Loucy (cell line): ENCODE measurements around the gene AMHR2.
"Not testable (repeated sequence)": the region's sequence is repeated elsewhere in the genome, so short reads cannot be mapped to it uniquely, and the experiment has no call there.

ENCODE experiments used
- H2AFZ ChIP-seq: fragments of 200-600 bp; sonication (generic); 2 replicates; pipeline ENCODE4 v1.6.0; 2016; ENCODE audit warnings: antibody characterized with exemption, mild to moderate bottlenecking, low read length, moderate library complexity
- H3F3A ChIP-seq: fragments of 200-600 bp; 2 replicates; pipeline ENCODE4 v1.6.0; 2016; ENCODE audit warnings: antibody characterized with exemption, low read depth, mild to moderate bottlenecking
- H3K27me3 ChIP-seq: fragments of 200-600 bp; sonication (generic); 2 replicates; pipeline ENCODE4 v1.6.1; 2014; ENCODE audit warnings: low read length, mild to moderate bottlenecking; ENCODE audit not compliant: insufficient read depth, poor library complexity, severe bottlenecking
- H3K36me3 ChIP-seq: fragments of 200-600 bp; sonication (generic); 2 replicates; pipeline ENCODE4 v1.6.1; 2016; ENCODE audit warnings: low read length; ENCODE audit not compliant: insufficient read depth
- H3K4me1 ChIP-seq: fragments of 200-600 bp; sonication (generic); 2 replicates; pipeline ENCODE4 v1.5.1; 2014; ENCODE audit warnings: low read length, mild to moderate bottlenecking; ENCODE audit not compliant: insufficient read depth, poor library complexity, severe bottlenecking
- H3K4me2 ChIP-seq: fragments of 200-600 bp; sonication (generic); 2 replicates; pipeline ENCODE4 v1.6.0; 2014; ENCODE audit warnings: antibody characterized with exemption, low read length, low read depth, mild to moderate bottlenecking; ENCODE audit not compliant: poor library complexity, severe bottlenecking
- H3K4me3 ChIP-seq: fragments of 200-600 bp; sonication (generic); 2 replicates; pipeline ENCODE4 v1.5.1; 2014; ENCODE audit warnings: low read length, mild to moderate bottlenecking, mixed read lengths; ENCODE audit not compliant: poor library complexity, severe bottlenecking
- H3K79me2 ChIP-seq: fragments of 200-600 bp; sonication (generic); 2 replicates; pipeline ENCODE4 v1.6.1; 2014; ENCODE audit warnings: low read length; ENCODE audit not compliant: insufficient read depth
- H3K9ac ChIP-seq: fragments of 200-600 bp; sonication (generic); 2 replicates; pipeline ENCODE4 v1.6.0; 2014; ENCODE audit warnings: mild to moderate bottlenecking, low read depth, low read length, moderate library complexity; ENCODE audit not compliant: poor library complexity, severe bottlenecking
- H3K9me2 ChIP-seq: fragments of 200-600 bp; sonication (generic); replicated peaks from 2 replicates; pipeline ENCODE4 v1.6.1; 2016; ENCODE audit warnings: low read depth, low read length, mixed read lengths
- H3K9me3 ChIP-seq: fragments of 200-600 bp; sonication (generic); 2 replicates; pipeline ENCODE4 v1.6.1; 2014; ENCODE audit warnings: mild to moderate bottlenecking, antibody characterized with exemption, low read length, low read depth; ENCODE audit not compliant: insufficient read depth
- H4K20me1 ChIP-seq: fragments of 200-600 bp; sonication (generic); 2 replicates; pipeline ENCODE4 v1.6.0; 2014; ENCODE audit warnings: antibody characterized with exemption, low read length, mild to moderate bottlenecking; ENCODE audit not compliant: insufficient read depth, poor library complexity, severe bottlenecking
- CTCF ChIP-seq: fragments of 200-600 bp; sonication (generic); conservative IDR thresholded peaks from 2 replicates; pipeline ENCODE4 v1.5.1; 2014; ENCODE audit warnings: mild to moderate bottlenecking, antibody characterized with exemption, low read length
- EZH2phosphoT487 ChIP-seq: fragments of 200-600 bp; IDR thresholded peaks from 2 replicates; pipeline ENCODE4 v1.6.1; 2018; ENCODE audit warnings: antibody characterized with exemption, mild to moderate bottlenecking, moderate library complexity, borderline replicate concordance

AMHR2 gene

GRCh38 chr12:53413485-53414204 is 10.0 kb upstream of the AMHR2 start:
- no peaks in the 10 kb centered on the region for H3K9me2 ChIP-seq
- no peaks in the 10 kb centered on the region for H3K9me3 ChIP-seq
- peaks cover 48% of the 10 kb centered on the region for H3K36me3 ChIP-seq
- peaks cover 3% of the 10 kb centered on the region for H3K4me1 ChIP-seq
- no peak overlapping the region for H2AFZ ChIP-seq
- H3K9ac ChIP-seq, result no peak overlapping the region
- H3F3A ChIP-seq, result no peaks in the 10 kb centered on the region
- no peaks in the 10 kb centered on the region for H3K27me3 ChIP-seq
- TF ChIP-seq EZH2phosphoT487, result no peak
- TF ChIP-seq CTCF, result no peak
- no peak overlapping the region for H3K4me3 ChIP-seq
- H3K79me2 ChIP-seq, result no peaks in the 10 kb centered on the region
- H3K4me2 ChIP-seq, result no peak overlapping the region
- H4K20me1 ChIP-seq, result no peaks in the 10 kb centered on the region

- Histone ChIP-seq H2AFZ (no peak overlapping the region), H3K9ac (no peak overlapping the region), H3K4me2 (no peak overlapping the region), H3K27me3 (no peaks in the 10 kb centered on the region), H3K9me3 (no peaks in the 10 kb centered on the region), H3K79me2 (no peaks in the 10 kb centered on the region), H3K36me3 (peaks cover 35% of the 10 kb centered on the region), H3F3A (no peaks in the 10 kb centered on the region), H4K20me1 (no peaks in the 10 kb centered on the region), H3K9me2 (no peaks in the 10 kb centered on the region), H3K4me1 (peaks cover 3% of the 10 kb centered on the region), H3K4me3 (no peak overlapping the region)
- TF ChIP-seq CTCF (no peak), EZH2phosphoT487 (no peak)
Measured at GRCh38 chr12:53414756-53415417, 8.8 kb upstream of the AMHR2 start.

- not testable (repeated sequence) for H4K20me1 ChIP-seq, H3K9me3 ChIP-seq, H3F3A ChIP-seq, H2AFZ ChIP-seq, H3K4me2 ChIP-seq, H3K79me2 ChIP-seq, H3K9me2 ChIP-seq, H3K4me1 ChIP-seq, H3K4me3 ChIP-seq, H3K9ac ChIP-seq, H3K27me3 ChIP-seq
- H3K36me3 ChIP-seq, result peaks cover 32% of the 10 kb centered on the region
Measured at GRCh38 chr12:53415752-53416389, 7.8 kb upstream of the AMHR2 start.

GRCh38 chr12:53417291-53417816 is 6.3 kb upstream of the AMHR2 start:
- not testable (repeated sequence) for H3K9me3 ChIP-seq, H3K4me1 ChIP-seq, H3F3A ChIP-seq, H4K20me1 ChIP-seq, H3K79me2 ChIP-seq, H3K9ac ChIP-seq, H3K9me2 ChIP-seq, H3K27me3 ChIP-seq, H3K4me2 ChIP-seq, H2AFZ ChIP-seq, H3K4me3 ChIP-seq
- H3K36me3 ChIP-seq, result peaks cover 17% of the 10 kb centered on the region
